Measurements from ENCODE around the gene FER1L5. TPM values are rescaled to one million over a fixed set of nuclear protein-coding genes. Genes with fewer than 3 reads are reported as not detected.
A peak's percentile ranks its signal among the peaks of the same experiment; 100 is the strongest.

The FER1L5 gene
- total and polyA plus RNA-seq, 9 of the 15 experiments (the other 6 are each of a cell fraction or from before 2014, with no cell fraction given) = 0.01 TPM; not detected in 6

GRCh38 chr2:96636551-96637171, 5.9 kb upstream of the FER1L5 start:
- ATAC-seq (peak; percentile 26), FAIRE-seq (peak; percentile 67), DNase-seq (ENCODE audit: extremely low read depth in 1 of 4, low spot score in 3 of 4) (peak in 1 of 4 experiments; percentile 45)
- intact Hi-C loops (cut with micrococcal nuclease) (loop anchor here (5.0 kb wide), 2 partner anchors 106 to 126 kb away; partner anchors contain the start of genes CNNM4 and LMAN2L), in situ Hi-C loops (cut with MboI) (no loop called here)
- peak overlapping the region; percentile 58 for H2AFZ ChIP-seq (ENCODE audit: low read depth, low read length)
- 9% methylated on average over 14 of the region's 14 CpGs for WGBS (ENCODE audit: insufficient coverage, low coverage, missing lambda C conversion rate)
- H3K36me3 ChIP-seq (ENCODE audit: control insufficient read depth, insufficient read depth, low read length) = peaks cover 42% of the 10 kb centered on the region
- H3K4me1 ChIP-seq (replicated peaks in 1 of 2; ENCODE audit: control insufficient read depth in 2 of 2, insufficient read depth in 2 of 2, low read length in 2 of 2) = peaks cover 11 to 17% of the 10 kb centered on the region in 2 experiments; a peak in 4 of 5 replicates
- peaks cover 49% of the 10 kb centered on the region for H3K79me2 ChIP-seq (ENCODE audit: control insufficient read depth, insufficient read depth, low read length)
- no TSS peak for BruUV-seq (replicated peaks)
- peak overlapping the region; percentile 45 for H3K4me3 ChIP-seq
- ChIA-PET CTCF (ENCODE audit: low intra/inter-chr PET ratio) (no interaction called here), POLR2A (interaction anchor here (0.7 to 6.9 kb wide), 8 partner anchors 10 to 127 kb away, joined by 3 to 70 read pairs (median 6); no protein-coding TSS in a partner anchor)
- peak overlapping the region; percentile 96 for H3K27ac ChIP-seq (ENCODE audit: extremely low read depth, low read depth, low read length)
- H3K9ac ChIP-seq (ENCODE audit: insufficient read depth in 1 of 2, low read depth in 2 of 2, low read length in 2 of 2) = peak overlapping the region; percentile 78 to 97
- H4K20me1 ChIP-seq (replicated peaks; ENCODE audit: control insufficient read depth, insufficient read depth, low read length) = no peaks in the 10 kb centered on the region
- H3K27me3 ChIP-seq (ENCODE audit: control insufficient read depth in 2 of 2, insufficient read depth in 2 of 2, low read length in 2 of 2) = no peaks in the 10 kb centered on the region
- no peaks in the 10 kb centered on the region for H3K9me3 ChIP-seq (replicated peaks; ENCODE audit: control insufficient read depth, insufficient read depth, low read depth, low read length)
- peaks cover 3% of the 10 kb centered on the region for H3K9me1 ChIP-seq (ENCODE audit: control insufficient read depth, insufficient read depth, low read length)
- peak overlapping the region; percentile 95 for H3K4me2 ChIP-seq (ENCODE audit: insufficient read depth, low read length)
- TF ChIP-seq RBM14 (IDR thresholded peaks at IDR 0.05; ENCODE audit: borderline replicate concordance, insufficient read depth, low read depth, low read length) = no peak
- TF ChIP-seq PCBP2 (IDR thresholded peaks at IDR 0.05; ENCODE audit: low read depth, low read length, poor library complexity, severe bottlenecking) = no peak
- TF ChIP-seq ZBTB11 (CRISPR knock-in tag; IDR thresholded peaks at IDR 0.05) = no peak
- peak; percentile 62; the same call in 1 of the 2 replicates for TF ChIP-seq HNRNPL (IDR thresholded peaks at IDR 0.05; ENCODE audit: low read depth, low read length)
- TF ChIP-seq SMAD3 (CRISPR knock-in tag; conservative IDR thresholded peaks at IDR 0.05) = 0 out of 2 replicates have a peak, but pooled peaks have one; percentile 8
- TF ChIP-seq SP1 (CRISPR knock-in tag; IDR thresholded peaks at IDR 0.05) = 0 out of 2 replicates have a peak, but pooled peaks have one; percentile 51
- TF ChIP-seq HBP1 (CRISPR knock-in tag; IDR thresholded peaks at IDR 0.05) = 0 out of 2 replicates have a peak, but pooled peaks have one; percentile 23
- 0 out of 4 replicates have a peak, but pooled peaks of 1 of the 2 experiments have one; percentile 22 for TF ChIP-seq MNT (conservative IDR thresholded peaks at IDR 0.05)
- no peak for TF ChIP-seq CBFA2T2 (conservative IDR thresholded peaks at IDR 0.05)
- TF ChIP-seq ZNF395 (CRISPR knock-in tag; IDR thresholded peaks at IDR 0.05) = 0 out of 2 replicates have a peak, but pooled peaks have one; percentile 6
- TF ChIP-seq CBFA2T3 (IDR thresholded peaks at IDR 0.05) = peak; percentile 47; the same call in 1 of the 2 replicates
- TF ChIP-seq NFATC3 (IDR thresholded peaks at IDR 0.05) = no peak
